ENCODE results near the gene CYP19A1.
A peak's percentile ranks its signal among the peaks of the same experiment; 100 is the strongest.

CYP19A1 gene

DNA sequence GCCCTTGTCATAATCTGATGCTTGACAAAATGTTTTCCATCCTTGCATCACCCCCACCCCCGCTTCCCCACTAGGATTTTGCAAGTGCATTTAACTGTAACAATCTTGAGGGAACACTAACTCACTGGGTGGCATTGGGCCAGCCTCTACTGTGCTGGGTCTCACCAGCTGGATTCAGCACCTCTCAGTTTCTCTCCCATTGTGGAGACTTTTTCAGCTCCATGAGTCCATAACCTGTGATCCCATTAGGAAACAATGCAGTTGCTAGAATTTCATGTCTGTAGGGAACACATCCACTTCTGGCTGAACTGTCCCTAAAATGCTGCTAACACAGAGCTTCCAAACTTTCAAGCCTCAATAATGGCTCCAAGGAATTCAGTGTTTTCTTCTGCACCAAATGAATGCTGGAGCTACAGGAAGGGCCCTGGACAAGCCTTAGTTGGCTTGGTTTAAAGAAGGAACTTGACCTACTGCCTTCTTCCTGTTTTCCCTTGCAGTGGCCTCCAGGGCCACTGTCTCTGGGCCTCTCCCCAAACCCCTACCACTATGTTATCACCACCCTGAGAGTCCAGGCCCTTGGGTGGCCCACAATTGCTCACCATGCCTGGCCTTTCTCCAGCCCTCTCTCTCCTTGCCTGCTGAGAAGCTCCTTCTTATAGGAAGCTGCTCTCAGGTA, 15.6 kb downstream of the CYP19A1 start:
- peak in 1 of 14 donors; percentile 13 for DNase-seq

GRCh38 chr15:51321316-51321715, 17.1 kb downstream of the CYP19A1 start:
- DNase-seq: no peak

DNA sequence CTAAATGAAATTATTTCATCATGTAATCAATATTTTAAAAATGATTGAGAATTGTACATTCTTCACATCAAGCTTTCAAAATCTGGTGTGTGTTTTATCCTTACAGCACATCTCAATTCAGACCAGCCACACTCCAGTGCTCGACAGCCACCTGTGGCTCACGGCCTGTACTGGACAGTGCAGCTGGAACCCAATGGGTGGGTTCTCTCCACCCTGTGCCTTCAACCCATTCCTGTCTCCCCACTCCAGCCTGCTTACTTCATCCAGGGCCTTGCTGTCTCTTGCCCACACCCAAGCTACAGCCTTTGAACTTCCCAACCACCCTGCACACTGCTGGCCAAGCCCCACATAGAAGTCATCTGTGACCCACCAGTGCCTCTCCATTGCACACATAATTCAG, 17.6 kb downstream of the CYP19A1 start:
- DNase-seq: no peak

GRCh38 chr15:51319539-51319938, 18.9 kb downstream of the CYP19A1 start:
- no peak for DNase-seq

- no peak for DNase-seq
Measured at GRCh38 chr15:51318382-51319150, 19.8 kb downstream of the CYP19A1 start.

- no peak for DNase-seq
Measured at GRCh38 chr15:51316636-51317035, 21.8 kb downstream of the CYP19A1 start.

- DNase-seq: no peak
Measured at GRCh38 chr15:51315726-51316125, 22.7 kb downstream of the CYP19A1 start.

DNA sequence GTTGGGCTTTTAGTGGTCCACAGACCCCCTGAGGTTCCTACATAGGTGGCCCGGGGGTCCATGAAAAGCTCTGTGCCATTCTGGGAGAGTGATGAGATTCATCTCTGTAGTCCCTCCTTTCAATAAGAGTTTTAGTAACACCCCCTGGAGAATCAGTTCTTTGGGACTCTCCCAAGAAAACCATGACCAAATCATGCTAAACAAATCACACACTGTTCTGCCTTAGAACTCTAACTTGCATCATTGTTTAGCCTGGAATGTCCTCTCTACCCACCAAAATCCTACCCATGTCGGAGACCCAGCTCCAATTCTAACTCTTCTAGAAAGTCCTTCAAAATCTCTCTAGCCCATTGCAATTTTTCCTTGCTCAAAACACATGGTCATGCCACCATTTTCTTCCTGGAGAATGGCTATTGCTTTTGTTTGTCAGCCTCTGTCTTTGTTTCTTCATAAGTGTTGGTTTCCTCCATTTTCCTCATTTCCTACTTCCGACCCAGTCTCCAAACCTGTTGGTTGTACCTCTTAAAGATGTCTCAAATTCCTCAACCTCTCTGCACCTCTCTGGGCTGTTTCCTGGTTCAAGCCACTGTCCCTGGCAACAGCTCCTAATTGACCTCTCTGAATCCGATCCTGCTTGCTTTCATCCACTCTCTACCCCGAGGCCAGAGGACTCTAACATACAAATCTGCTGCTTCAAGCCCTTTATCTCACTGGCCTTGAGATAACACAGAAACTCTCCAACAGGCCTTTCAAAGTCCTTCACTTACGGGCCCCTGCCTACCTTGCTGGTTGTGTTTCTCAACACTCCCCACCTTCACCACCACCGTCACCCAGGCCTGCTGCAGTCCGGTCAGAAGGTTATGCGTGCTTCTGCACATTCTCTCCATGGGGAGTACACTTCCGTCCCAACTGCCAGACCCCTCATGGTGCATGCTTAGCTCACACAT, 23.7 kb downstream of the CYP19A1 start:
- no peak for DNase-seq

GRCh38 chr15:51313644-51314280, 24.6 kb downstream of the CYP19A1 start:
- no peak for DNase-seq

GRCh38 chr15:51313074-51313393, 25.4 kb downstream of the CYP19A1 start:
- DNase-seq: no peak

DNA sequence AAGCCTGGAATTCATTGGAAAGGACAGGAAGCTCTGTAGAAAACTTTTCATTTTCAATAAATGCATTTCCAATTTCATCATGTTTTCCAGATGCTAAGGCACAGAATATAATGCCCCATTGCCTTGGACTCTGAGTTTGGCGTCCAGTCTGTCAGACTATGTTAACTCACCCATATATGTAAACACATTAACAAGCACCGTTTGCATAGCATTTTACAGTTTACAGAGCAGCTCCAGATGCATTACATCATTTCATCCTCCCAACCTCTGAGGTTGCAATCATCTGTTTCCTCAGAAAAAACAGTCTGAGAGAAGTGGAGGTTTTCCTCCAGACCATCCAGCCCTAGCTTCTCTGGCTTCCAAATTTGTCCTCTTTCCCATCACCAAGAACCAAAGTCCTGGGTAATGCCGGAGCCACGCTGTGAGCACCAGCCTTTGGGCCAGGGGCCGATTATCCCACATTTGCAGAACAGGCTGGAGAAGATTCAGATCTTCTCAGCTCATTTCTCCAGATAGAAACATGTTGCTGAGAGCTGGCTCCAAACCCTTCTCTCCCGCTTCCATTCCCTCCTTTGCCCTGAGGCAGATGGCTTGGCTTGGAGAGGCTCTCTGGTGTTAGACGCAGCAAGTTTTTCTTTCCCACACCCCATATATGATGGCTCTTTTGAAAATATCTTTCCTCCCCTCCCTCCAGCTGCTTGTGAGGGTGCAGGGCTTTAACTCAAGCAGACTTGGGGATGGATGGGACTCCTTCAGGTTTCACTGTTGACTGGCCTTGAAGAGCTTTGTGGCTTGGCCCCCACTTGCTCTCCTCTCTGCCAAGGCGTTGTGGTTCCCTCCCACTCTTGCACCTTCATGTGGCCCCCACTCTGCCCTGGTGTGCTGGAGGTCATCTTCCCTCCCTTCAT, 26.0 kb downstream of the CYP19A1 start:
- DNase-seq: no peak

GRCh38 chr15:51311510-51311909, 26.9 kb downstream of the CYP19A1 start:
- no peak for DNase-seq

GRCh38 chr15:51310064-51310463, 28.3 kb downstream of the CYP19A1 start:
- DNase-seq: no peak

GRCh38 chr15:51307811-51308210, 30.6 kb downstream of the CYP19A1 start:
- DNase-seq: no peak

GRCh38 chr15:51307325-51307724, 31.1 kb downstream of the CYP19A1 start:
- no peak for DNase-seq

DNA sequence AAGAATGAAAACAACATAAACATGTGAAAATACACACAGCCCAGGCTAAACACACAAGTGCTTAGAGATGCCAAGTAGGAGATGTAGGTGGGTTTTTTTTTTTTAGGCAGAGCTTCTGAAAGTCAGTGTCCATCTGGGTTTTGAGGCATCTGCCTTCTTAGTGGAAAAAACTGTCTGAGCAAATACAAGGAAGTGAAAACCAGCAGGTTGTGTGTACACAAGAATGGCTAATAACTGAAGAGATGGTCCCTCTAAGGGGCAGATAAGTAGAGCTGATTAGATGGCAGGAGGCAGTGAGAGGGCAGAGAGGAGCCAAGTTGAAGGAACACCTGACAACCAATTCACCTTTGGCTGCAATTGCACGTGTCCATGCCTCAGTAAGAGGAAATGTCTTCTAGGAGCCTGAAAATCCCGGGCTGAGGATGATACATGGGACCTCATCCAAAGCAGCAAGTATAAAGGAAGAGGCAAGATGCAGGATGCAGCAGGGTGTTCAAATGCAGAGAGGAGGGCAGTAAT, 34.9 kb downstream of the CYP19A1 start:
- no peak for DNase-seq

GRCh38 chr15:51302480-51302879, 35.9 kb downstream of the CYP19A1 start:
- no peak for DNase-seq

DNA sequence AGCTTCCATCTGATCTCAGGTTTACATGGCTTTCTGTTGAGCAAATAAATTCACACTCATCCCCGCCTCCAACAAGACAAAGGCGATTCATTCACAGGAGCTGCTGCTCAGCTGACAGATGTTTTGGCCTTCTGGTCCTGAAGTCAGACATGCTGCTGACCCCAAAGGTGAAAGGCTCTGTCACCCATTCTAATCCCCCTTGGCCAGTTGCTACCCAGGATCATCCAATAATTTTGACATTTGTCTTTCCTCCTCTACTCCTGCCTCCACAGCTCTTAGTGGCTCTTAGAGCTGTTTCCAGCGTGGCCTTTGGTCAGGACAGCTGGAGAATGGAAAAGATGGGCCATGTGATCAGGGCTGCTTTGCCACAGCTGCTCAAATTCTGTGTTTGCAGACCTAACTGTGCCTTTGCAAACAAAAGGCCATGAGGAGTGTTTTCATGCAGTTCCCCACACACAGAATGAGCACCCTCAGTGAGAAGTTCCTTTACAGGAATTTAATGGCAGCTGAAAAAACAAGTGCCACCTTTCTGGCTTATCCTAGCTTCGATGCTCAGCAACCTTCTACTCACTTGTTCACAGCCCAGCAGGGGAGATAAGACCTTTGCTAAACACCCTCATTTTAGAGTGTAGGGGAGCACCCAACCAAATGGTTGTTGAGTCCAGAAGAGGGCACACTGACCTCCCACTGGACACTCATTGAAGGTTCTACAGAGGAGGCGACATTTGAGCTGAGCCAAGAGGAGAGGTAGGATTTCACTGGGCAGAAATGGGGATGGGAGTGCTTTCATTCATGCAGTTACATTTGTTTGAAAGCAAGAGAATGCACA, 39.0 kb downstream of the CYP19A1 start:
- peak in 3 of 14 donors; percentile 4 to 56 (median 25) for DNase-seq

DNA sequence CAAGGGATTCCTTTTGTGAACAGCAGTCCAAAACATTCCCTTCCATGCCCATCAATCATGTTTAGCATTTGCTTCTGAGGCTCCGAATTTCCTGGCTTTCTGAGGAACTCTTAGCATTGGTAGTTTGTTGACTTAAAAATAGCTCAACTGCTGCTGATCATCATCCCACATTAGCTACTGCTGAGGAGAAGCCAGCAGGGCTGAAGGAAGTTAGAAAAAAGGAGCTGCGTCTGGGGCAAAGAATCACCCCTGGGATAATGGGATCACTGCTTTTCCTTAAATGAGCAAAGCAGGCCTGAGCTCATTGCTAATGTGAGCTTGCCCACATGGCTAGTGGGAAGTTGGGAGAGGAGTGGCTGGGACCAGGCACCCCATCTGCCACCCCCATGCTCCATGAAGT, 39.8 kb downstream of the CYP19A1 start:
- no peak for DNase-seq

- DNase-seq: no peak
Measured at GRCh38 chr15:51290720-51291119, 47.7 kb downstream of the CYP19A1 start.

All from C1 segment of cervical spinal cord (tissue), 14 donors.